HepG2 (cell line): ENCODE results near the gene MYCBP2. TPM values are rescaled to one million over a fixed set of nuclear protein-coding genes. Genes with fewer than 3 reads are reported as not detected.

Experiments used
- ATRX ChIP-seq: sonication (generic); formaldehyde crosslinking; IDR thresholded peaks from 2 replicates; pipeline ENCODE4 v1.4.0; 2020; ENCODE audit warnings: missing genetic modification reagents, borderline replicate concordance
- BCL6 ChIP-seq: IDR thresholded peaks from 2 replicates; pipeline ENCODE4 v1.6.1; 2016; ENCODE audit warnings: missing genetic modification reagents, missing compliant biosample characterization
- GFI1 ChIP-seq: sonication (generic); formaldehyde crosslinking; IDR thresholded peaks from 2 replicates; pipeline ENCODE4 v1.5.0; 2020; ENCODE audit warnings: missing genetic modification reagents, mild to moderate bottlenecking, borderline replicate concordance
- SOX6 ChIP-seq, 2 experiments: fragments of 450-650 bp in 1 of 2; sonication (generic) in 1 of 2; formaldehyde crosslinking in 1 of 2; IDR thresholded peaks; 2 replicates each; pipeline versions ENCODE4 v1.4.0 to v1.6.1; 2017 to 2020; ENCODE audit warnings: antibody characterized with exemption in 1 of 2, mild to moderate bottlenecking in 1 of 2, missing genetic modification reagents in 1 of 2
- TMF1 ChIP-seq: sonication (generic); formaldehyde crosslinking; IDR thresholded peaks from 2 replicates; pipeline ENCODE4 v1.8.1; 2022; ENCODE audit warnings: low read depth, missing genetic modification reagents
- WIZ ChIP-seq: sonication (generic); formaldehyde crosslinking; IDR thresholded peaks from 2 replicates; pipeline ENCODE4 v1.5.1; 2020; ENCODE audit warnings: mild to moderate bottlenecking, missing genetic modification reagents
- ZNF3 ChIP-seq: IDR thresholded peaks from 2 replicates; pipeline ENCODE4 v1.7.0; 2017; ENCODE audit warnings: inconsistent platforms
- ZNF33B ChIP-seq: sonication (generic); formaldehyde crosslinking; IDR thresholded peaks from 2 replicates; pipeline ENCODE4 v1.5.1; 2020; ENCODE audit warnings: mild to moderate bottlenecking, missing genetic modification reagents
- ZSCAN22 ChIP-seq: sonication (generic); formaldehyde crosslinking; IDR thresholded peaks from 2 replicates; pipeline ENCODE4 v1.4.0; 2020; ENCODE audit warnings: mild to moderate bottlenecking, missing genetic modification reagents
- ZSCAN25 ChIP-seq: sonication (generic); formaldehyde crosslinking; IDR thresholded peaks from 2 replicates; pipeline ENCODE4 v1.8.0; 2022; ENCODE audit warnings: mild to moderate bottlenecking, missing genetic modification reagents
- ZSCAN30 ChIP-seq: sonication (generic); formaldehyde crosslinking; IDR thresholded peaks from 2 replicates; pipeline ENCODE4 v1.5.0; 2020; ENCODE audit warnings: mild to moderate bottlenecking, missing genetic modification reagents
- polyA plus RNA-seq, 8 experiments: library from polyadenylated mRNA; depleted of rRNA in 3 of 8; stranded (reverse) in 7 of 8; unstranded in 1 of 8; fragments of >200 nt; fragmentation: Illumina TruSeq in 4 of 8; extraction: Trizol in 4 of 8; gene quantifications; 2 replicates each; pipeline versions ENCODE4 v1.2.1 to v1.2.3, GENCODE V29; 2011 to 2016; ENCODE audit warnings: low read depth in 4 of 8, missing spikeins in 1 of 8, mixed read lengths in 1 of 8; ENCODE audit not compliant: insufficient read depth in 1 of 8
- total RNA-seq, 5 experiments: library from RNA; depleted of rRNA; stranded (reverse); fragments of >200 nt; fragmentation: Illumina TruSeq; extraction: Trizol; gene quantifications; 2 replicates each; pipeline ENCODE4 v1.2.3, GENCODE V29; 2016; ENCODE audit warnings: low read depth in 1 of 5
- TF ChIP-seq, protein P1 (sequence below): sonication (generic); formaldehyde crosslinking; IDR thresholded peaks from 2 replicates; pipeline ENCODE4 v1.4.0; 2020; ENCODE audit warnings: missing genetic modification reagents; ENCODE audit errors: not compliant biosample characterization
- TF ChIP-seq, protein P2 (sequence below): sonication (generic); formaldehyde crosslinking; IDR thresholded peaks from 2 replicates; pipeline ENCODE4 v1.4.0; 2020; ENCODE audit warnings: missing genetic modification reagents, borderline replicate concordance
- TF ChIP-seq, protein P3 (sequence below): sonication (generic); formaldehyde crosslinking; IDR thresholded peaks from 2 replicates; pipeline ENCODE4 v1.5.0; 2020; ENCODE audit warnings: mild to moderate bottlenecking, missing genetic modification reagents
- TF ChIP-seq, protein P4 (sequence below): sonication (generic); formaldehyde crosslinking; conservative IDR thresholded peaks from 2 replicates; pipeline ENCODE4 v1.8.0; 2022; ENCODE audit warnings: mild to moderate bottlenecking, moderate library complexity, missing genetic modification reagents
- TF ChIP-seq, protein P5 (sequence below): sonication (generic); formaldehyde crosslinking; conservative IDR thresholded peaks from 2 replicates; pipeline ENCODE4 v1.4.0; 2020; ENCODE audit warnings: missing genetic modification reagents

Gene MYCBP2
- total and polyA plus RNA-seq, 2 of the 13 experiments (the other 11 are each of a cell fraction or from before 2014, with no cell fraction given), result 16.3 to 35.3 TPM

DNA sequence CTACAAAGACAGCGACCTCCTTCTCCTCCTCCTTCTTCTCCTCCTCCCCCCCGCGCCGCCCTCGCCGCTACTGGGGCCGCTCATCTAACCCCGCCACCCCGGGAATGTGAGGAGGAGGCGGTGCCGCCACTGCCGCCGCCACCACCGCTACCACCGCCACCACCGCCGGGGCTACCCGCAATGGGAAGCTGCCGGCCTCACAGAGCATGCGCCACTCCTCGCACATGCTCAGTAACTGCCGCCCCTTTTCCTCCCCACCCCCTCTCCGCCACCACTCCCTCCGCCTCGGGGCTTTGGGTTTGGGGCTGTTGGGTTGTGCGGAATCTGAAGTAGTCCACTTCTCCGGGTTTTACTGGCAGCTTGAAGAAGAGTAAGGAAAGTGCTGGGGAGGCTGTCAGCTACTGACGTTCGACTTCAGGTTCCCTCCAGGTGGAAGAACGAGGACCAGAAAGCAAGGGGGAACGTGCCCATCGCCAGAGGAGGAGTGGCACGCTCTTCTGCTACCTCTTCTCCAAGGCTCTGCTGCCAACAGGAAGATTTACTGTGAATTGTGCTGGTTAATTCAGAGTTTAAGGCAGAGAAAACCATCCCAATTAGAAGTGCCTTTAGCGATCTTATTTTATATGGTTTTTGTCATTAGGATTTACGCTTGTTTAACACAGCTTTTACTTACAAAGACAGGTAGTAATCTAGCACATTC is at the start of gene MYCBP2 (continued):
- TF ChIP-seq, protein P1, sequence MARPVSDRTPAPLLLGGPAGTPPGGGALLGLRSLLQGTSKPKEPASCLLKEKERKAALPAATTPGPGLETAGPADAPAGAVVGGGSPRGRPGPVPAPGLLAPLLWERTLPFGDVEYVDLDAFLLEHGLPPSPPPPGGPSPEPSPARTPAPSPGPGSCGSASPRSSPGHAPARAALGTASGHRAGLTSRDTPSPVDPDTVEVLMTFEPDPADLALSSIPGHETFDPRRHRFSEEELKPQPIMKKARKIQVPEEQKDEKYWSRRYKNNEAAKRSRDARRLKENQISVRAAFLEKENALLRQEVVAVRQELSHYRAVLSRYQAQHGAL, result no peak
- TF ChIP-seq GFI1, result 0 out of 2 replicates have a peak, but pooled peaks have one; percentile 22
- 0 out of 2 replicates have a peak, but pooled peaks have one; percentile 66 for TF ChIP-seq TMF1 (CRISPR knock-in tag)
- TF ChIP-seq, protein P2, sequence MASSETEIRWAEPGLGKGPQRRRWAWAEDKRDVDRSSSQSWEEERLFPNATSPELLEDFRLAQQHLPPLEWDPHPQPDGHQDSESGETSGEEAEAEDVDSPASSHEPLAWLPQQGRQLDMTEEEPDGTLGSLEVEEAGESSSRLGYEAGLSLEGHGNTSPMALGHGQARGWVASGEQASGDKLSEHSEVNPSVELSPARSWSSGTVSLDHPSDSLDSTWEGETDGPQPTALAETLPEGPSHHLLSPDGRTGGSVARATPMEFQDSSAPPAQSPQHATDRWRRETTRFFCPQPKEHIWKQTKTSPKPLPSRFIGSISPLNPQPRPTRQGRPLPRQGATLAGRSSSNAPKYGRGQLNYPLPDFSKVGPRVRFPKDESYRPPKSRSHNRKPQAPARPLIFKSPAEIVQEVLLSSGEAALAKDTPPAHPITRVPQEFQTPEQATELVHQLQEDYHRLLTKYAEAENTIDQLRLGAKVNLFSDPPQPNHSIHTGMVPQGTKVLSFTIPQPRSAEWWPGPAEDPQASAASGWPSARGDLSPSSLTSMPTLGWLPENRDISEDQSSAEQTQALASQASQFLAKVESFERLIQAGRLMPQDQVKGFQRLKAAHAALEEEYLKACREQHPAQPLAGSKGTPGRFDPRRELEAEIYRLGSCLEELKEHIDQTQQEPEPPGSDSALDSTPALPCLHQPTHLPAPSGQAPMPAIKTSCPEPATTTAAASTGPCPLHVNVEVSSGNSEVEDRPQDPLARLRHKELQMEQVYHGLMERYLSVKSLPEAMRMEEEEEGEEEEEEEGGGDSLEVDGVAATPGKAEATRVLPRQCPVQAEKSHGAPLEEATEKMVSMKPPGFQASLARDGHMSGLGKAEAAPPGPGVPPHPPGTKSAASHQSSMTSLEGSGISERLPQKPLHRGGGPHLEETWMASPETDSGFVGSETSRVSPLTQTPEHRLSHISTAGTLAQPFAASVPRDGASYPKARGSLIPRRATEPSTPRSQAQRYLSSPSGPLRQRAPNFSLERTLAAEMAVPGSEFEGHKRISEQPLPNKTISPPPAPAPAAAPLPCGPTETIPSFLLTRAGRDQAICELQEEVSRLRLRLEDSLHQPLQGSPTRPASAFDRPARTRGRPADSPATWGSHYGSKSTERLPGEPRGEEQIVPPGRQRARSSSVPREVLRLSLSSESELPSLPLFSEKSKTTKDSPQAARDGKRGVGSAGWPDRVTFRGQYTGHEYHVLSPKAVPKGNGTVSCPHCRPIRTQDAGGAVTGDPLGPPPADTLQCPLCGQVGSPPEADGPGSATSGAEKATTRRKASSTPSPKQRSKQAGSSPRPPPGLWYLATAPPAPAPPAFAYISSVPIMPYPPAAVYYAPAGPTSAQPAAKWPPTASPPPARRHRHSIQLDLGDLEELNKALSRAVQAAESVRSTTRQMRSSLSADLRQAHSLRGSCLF (CRISPR knock-in tag), result no peak
- peak; percentile 70 for TF ChIP-seq BCL6 (CRISPR knock-in tag)
- TF ChIP-seq ZSCAN22 (CRISPR knock-in tag), result no peak
- no peak for TF ChIP-seq WIZ
- no peak for TF ChIP-seq ZSCAN25 (CRISPR knock-in tag)
- no peak for TF ChIP-seq ZNF33B (CRISPR knock-in tag)
- TF ChIP-seq, protein P3, sequence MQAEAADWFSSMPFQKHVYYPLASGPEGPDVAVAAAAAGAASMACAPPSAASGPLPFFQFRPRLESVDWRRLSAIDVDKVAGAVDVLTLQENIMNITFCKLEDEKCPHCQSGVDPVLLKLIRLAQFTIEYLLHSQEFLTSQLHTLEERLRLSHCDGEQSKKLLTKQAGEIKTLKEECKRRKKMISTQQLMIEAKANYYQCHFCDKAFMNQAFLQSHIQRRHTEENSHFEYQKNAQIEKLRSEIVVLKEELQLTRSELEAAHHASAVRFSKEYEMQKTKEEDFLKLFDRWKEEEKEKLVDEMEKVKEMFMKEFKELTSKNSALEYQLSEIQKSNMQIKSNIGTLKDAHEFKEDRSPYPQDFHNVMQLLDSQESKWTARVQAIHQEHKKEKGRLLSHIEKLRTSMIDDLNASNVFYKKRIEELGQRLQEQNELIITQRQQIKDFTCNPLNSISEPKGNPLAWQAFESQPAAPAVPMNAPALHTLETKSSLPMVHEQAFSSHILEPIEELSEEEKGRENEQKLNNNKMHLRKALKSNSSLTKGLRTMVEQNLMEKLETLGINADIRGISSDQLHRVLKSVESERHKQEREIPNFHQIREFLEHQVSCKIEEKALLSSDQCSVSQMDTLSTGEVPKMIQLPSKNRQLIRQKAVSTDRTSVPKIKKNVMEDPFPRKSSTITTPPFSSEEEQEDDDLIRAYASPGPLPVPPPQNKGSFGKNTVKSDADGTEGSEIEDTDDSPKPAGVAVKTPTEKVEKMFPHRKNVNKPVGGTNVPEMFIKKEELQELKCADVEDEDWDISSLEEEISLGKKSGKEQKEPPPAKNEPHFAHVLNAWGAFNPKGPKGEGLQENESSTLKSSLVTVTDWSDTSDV (CRISPR knock-in tag), result no peak
- no peak for TF ChIP-seq ATRX (CRISPR knock-in tag)
- no peak for TF ChIP-seq SOX6 (IDR thresholded peaks at IDR 0.05)
- peak; percentile 47 for TF ChIP-seq SOX6 (CRISPR knock-in tag; IDR thresholded peaks at IDR 0.05)
- no peak for TF ChIP-seq ZNF3
- no peak for TF ChIP-seq ZSCAN30 (CRISPR knock-in tag)
- TF ChIP-seq, protein P4, sequence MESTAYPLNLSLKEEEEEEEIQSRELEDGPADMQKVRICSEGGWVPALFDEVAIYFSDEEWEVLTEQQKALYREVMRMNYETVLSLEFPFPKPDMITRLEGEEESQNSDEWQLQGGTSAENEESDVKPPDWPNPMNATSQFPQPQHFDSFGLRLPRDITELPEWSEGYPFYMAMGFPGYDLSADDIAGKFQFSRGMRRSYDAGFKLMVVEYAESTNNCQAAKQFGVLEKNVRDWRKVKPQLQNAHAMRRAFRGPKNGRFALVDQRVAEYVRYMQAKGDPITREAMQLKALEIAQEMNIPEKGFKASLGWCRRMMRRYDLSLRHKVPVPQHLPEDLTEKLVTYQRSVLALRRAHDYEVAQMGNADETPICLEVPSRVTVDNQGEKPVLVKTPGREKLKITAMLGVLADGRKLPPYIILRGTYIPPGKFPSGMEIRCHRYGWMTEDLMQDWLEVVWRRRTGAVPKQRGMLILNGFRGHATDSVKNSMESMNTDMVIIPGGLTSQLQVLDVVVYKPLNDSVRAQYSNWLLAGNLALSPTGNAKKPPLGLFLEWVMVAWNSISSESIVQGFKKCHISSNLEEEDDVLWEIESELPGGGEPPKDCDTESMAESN (CRISPR knock-in tag), result 0 out of 2 replicates have a peak, but pooled peaks have one; percentile 30
- TF ChIP-seq, protein P5, sequence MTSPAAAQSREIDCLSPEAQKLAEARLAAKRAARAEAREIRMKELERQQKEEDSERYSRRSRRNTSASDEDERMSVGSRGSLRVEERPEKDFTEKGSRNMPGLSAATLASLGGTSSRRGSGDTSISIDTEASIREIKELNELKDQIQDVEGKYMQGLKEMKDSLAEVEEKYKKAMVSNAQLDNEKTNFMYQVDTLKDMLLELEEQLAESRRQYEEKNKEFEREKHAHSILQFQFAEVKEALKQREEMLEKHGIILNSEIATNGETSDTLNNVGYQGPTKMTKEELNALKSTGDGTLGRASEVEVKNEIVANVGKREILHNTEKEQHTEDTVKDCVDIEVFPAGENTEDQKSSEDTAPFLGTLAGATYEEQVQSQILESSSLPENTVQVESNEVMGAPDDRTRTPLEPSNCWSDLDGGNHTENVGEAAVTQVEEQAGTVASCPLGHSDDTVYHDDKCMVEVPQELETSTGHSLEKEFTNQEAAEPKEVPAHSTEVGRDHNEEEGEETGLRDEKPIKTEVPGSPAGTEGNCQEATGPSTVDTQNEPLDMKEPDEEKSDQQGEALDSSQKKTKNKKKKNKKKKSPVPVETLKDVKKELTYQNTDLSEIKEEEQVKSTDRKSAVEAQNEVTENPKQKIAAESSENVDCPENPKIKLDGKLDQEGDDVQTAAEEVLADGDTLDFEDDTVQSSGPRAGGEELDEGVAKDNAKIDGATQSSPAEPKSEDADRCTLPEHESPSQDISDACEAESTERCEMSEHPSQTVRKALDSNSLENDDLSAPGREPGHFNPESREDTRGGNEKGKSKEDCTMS (CRISPR knock-in tag), result no peak
